Stimulated activated CD8-positive, alpha-beta memory T cell treated with anti-CD3 and anti-CD28 coated beads, Interleukin-12 subunit alpha, Interleukin-12 subunit beta, amount 100 ng/mL, for 24 hours (primary cell): Measurements from ENCODE around the gene DIAPH2.
"Not testable (repeated sequence)": the region's sequence is repeated elsewhere in the genome, so short reads cannot be mapped to it uniquely, and the experiment has no call there.

ENCODE experiments used
- DNase-seq: peaks from one replicate; pipeline ENCODE4 v3.0.0-alpha.2; 2020; ENCODE audit errors: extremely low read depth

DIAPH2 gene

DNA sequence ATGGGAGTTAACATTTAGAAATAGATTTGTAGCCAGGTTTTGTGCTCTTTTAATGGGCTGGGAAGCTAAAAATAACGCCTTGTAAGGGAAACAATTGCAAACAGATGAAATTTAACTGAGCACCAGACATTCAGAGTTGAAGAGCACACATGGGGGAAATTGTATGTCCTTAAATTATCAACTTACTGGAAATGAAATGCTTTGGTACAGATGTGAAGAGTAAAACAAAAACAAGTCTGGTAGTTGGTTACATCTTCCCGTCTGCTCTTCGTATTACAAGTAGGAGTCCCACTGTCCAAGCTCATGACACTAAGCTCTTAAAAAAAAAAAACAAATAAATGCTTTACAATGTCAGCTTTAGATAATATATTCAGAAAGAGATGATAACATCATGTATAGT, 139.5 kb downstream of the DIAPH2 start:
- DNase-seq = no peak

DNA sequence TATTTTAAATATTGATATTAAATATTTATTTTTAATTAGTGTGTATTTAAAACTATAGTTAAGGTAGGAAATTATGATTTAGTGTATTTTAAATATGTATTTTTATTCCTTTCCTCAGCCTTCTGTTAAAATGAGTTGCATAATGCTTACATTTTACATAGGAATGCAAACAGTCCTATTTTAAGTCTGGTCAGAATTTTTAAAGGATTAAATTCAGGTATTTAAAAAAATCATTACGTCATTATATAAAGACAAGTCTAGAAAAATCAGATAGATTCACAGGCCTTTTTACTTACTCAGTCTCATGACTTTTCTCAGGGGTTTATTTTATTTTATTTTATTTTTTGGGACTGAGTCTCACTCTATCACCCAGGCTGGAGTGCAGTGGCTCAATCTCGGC, 148.7 kb downstream of the DIAPH2 start:
- DNase-seq = no peak

- DNase-seq = no peak
Measured at GRCh38 chrX:96834137-96834536, 149.5 kb downstream of the DIAPH2 start.

- no peak for DNase-seq
Measured at GRCh38 chrX:96835660-96836289, 151.1 kb downstream of the DIAPH2 start.

DNA sequence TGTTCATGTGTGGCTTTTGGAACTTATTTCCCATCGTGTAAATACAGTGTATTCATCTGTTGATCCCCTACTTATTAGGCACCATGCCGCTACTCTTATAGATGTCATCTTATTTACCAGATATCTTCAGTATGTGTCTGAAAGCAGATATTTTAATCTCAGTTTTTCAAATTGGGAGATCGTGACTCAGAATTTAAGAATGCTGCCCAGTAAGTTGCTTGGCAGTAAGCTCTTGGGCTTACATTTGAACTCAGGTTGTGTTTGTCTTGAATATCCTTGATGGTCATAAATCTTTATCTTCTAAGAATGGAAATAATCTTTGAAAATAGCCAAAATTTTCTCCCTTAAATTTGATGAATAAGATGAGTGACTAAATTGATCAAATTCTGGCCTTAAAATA, 153.2 kb downstream of the DIAPH2 start:
- no peak for DNase-seq

- no peak for DNase-seq
Measured at GRCh38 chrX:96838537-96838936, 153.9 kb downstream of the DIAPH2 start.

DNA sequence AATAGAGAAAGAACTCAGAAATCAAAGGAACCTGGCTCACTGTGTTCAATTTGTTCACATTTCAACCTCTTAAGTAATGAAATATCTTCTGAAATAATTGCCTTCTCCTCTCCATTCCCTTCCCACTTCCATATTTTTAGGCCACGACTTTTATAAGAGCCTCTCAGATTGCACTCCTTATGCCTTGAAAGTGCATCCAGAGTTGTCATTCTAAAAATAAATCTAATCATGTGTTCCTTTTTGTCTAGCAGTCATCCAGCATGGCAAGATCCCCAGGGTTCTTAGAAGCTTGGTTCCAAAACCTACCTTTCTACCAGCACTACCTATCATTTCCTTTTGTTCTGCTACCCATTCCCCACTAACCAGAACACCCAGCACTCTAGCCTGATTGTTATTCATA, 156.7 kb downstream of the DIAPH2 start:
- no peak for DNase-seq

GRCh38 chrX:96841866-96842265, 157.2 kb downstream of the DIAPH2 start:
- DNase-seq = not testable (repeated sequence)

GRCh38 chrX:96843566-96843965, 158.9 kb downstream of the DIAPH2 start:
- DNase-seq = no peak

DNA sequence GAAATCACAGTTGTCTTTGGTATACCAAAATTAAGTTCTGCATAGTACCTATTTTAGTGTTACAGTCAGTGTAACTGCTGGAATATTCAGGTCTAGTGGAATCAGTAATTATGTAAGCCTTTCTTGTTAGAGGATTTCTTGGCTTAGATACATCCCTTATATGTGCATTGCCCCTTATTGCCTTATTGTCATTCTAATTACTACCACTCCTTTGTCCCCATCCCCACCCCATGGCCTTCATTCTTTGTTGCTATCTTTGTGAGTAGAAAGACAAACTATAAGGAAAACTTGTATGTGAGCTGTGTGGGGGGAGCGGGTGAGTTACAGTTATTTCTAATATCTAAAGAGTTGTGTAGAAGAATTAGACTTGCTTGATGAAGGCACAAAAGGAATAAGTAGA, 162.2 kb downstream of the DIAPH2 start:
- DNase-seq = no peak

- DNase-seq = not testable (repeated sequence)
Measured at GRCh38 chrX:96859422-96859821, 174.8 kb downstream of the DIAPH2 start.

DNA sequence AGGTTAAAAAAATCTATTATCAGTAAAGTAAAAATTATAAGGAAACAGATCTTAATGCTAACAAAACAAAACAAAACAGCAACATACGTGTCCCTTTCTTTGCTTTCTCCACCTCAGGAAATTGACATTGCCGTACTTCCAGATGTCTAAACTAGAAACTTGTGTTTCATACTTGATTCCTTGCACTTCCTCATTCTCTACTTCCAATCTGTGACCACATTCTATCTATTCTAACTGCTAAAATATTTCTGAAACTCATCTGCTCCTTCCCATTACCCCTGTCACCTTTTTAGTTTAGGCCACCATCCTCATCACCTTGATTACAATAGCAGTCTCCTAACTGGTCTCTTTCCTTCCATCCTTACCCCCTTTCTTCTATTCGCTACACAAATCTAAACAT, 176.6 kb downstream of the DIAPH2 start:
- DNase-seq = no peak

GRCh38 chrX:96861661-96862060, 177.0 kb downstream of the DIAPH2 start:
- DNase-seq = no peak

DNA sequence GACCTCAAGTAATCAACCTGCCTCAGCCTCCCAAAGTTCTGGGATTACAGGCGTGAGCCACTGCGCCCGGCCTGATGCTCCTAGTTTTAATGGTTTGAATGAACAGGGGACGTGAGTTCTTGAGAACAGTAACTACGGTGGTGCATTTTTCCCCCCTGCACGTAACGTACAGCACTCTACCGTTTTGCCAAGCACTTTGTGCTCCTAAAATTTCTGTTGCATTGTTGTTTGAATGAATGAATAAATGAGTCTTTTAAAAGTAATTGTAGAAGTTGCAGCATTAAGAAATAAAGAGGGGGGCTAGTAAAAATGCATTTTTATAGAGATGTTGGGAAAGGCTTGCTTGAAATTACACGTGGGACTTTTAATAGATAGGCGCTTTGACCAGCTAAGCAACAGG, 199.0 kb downstream of the DIAPH2 start, which contains the start of gene RPA4:
TSS of gene RPA4 (plus strand) at position 301 of the 400 bp plus-strand sequence. CDS start 403 bp downstream, outside the sequence.
- no peak for DNase-seq

- no peak for DNase-seq
Measured at GRCh38 chrX:96884027-96884426, 199.4 kb downstream of the DIAPH2 start.

DNA sequence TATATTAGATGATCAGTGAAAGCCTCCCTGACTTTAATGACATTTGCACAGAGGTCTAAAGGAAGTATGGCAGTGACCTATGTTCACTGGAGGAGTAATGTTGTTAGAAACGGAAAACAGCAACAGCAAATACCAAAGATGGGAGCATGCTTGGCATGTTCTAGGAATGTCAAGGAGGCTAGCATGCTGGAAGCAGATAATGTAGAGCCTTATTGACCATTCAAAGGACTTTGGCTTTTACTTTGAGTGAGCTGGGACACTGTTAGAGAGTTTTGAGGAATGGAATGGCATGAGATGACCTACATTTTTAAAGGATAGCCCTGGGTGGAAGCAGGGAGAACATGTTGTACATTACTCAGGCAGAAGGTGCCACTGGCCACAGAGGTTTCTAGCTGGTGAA, 205.1 kb downstream of the DIAPH2 start:
- DNase-seq = no peak

DNA sequence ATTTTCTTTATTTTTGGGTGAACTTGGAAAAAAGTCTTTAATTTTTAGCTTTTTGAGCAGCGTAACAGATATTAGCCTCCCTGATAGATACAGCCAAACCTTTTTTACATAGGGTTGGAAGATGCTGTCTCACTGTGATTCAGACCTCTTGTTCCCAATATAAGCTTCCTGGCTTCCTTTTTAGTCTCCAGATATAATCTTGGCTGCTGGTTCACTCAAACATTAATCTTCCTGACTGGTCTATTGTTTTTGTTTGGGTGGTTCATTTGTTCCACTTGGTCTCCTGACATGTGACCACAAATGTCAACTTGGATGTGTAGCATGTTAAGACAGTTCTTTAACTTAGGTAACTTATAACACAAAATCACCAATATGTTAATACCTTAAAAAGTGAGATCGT, 222.1 kb downstream of the DIAPH2 start:
- no peak for DNase-seq

DNA sequence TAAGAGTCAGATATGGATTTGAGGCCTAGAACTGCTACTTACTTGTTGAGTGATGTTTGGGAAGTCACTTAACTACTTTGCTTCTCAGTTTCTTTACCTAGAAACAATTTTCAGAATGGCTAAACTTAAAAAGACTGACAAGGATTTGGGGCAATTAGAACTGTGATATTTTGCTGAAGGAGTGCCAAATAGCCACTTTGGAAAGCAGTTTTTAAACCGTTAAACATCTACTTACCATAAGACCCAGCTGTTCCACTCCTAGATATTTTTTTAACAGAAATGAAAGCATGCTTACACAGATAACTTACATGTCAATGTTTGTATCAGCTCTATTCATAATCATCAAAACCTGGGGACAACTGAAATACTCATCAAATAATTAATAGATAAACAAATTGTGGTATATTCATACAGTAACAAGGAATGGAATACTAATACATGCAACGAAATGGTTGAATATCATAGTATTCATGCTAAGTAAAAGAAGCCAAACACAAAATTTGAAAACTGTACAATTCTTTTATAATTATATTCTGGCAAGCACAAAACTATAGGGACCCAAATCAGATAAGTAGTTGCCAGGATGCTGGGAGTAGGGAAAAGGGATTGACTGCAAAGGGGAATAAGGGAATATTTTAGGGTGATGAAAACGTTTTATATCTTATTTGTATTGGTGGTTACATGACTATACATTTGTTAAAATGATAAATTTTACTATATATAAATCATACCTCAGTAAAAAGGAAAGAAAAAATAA, 223.1 kb downstream of the DIAPH2 start:
- DNase-seq = no peak

DNA sequence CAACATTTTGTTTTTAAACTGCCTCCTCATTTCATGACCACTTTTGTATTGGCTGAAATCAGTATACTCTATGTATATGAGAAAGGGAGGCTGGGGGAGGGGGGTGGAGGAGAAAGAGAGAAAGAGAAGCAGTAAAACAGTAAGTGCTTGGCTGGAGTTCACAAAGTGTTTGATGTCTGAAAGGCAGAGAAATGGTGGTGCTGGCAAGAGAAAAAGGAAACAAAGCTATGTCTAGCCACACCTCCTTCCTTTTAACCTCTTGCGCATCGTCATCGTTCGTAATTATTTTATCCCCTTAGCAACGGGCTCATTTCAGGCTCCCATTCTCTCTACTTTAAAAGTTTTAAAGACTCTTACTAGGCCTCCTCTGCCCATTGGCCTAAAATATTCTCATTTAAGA, 224.6 kb downstream of the DIAPH2 start:
- DNase-seq = no peak

- no peak for DNase-seq
Measured at GRCh38 chrX:96918864-96919263, 234.2 kb downstream of the DIAPH2 start.

- no peak for DNase-seq
Measured at GRCh38 chrX:96919672-96920071, 235.0 kb downstream of the DIAPH2 start.

- DNase-seq = no peak
Measured at GRCh38 chrX:96924581-96924980, 239.9 kb downstream of the DIAPH2 start.

DNA sequence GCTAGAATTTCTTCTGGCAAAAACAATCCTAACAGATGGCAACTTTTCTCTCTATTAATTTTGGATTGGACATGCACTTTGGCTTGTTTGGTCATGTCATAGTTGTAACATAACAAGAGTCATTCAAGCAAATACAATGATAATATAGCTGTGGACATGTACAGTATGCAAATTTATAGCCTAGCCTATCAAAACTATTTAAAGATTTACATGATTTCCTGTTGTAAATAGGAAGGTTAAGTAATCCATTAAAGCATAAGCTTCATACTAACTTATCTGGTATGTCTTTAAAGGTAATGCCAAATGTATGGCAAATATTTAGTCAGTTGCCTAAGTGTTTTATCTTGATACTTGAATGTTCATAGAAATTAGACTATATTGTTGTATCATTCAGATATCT, 244.4 kb downstream of the DIAPH2 start:
- DNase-seq = no peak

DNA sequence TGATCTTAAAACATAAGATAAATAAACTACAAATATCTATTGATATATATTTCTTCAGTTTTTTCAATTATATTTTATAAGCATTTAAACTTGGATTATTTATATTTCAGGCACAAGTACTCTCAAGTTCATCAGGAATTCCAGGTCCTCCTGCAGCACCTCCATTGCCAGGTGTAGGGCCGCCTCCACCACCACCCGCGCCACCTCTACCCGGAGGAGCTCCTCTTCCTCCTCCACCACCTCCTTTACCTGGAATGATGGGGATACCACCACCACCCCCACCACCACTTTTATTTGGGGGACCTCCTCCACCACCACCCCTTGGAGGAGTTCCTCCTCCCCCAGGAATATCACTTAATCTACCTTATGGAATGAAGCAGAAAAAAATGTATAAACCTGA, 273.1 kb downstream of the DIAPH2 start:
- no peak for DNase-seq
